ENCODE data around the gene TMEM106B.

- TF ChIP-seq CTCF (IDR thresholded peaks at IDR 0.05; ENCODE audit: low read depth, low read length, poor library complexity, severe bottlenecking) (peak; percentile 52), EZH2phosphoT487 (IDR thresholded peaks at IDR 0.05; ENCODE audit: borderline replicate concordance, low read length) (no peak)
Observed at GRCh38 chr7:12211054-12211710, at the start of gene TMEM106B.

All from DOHH2 (cell line).